ENCODE data around the gene KSR1.
A peak's percentile ranks its signal among the peaks of the same experiment; 100 is the strongest.

KSR1 gene

DNA sequence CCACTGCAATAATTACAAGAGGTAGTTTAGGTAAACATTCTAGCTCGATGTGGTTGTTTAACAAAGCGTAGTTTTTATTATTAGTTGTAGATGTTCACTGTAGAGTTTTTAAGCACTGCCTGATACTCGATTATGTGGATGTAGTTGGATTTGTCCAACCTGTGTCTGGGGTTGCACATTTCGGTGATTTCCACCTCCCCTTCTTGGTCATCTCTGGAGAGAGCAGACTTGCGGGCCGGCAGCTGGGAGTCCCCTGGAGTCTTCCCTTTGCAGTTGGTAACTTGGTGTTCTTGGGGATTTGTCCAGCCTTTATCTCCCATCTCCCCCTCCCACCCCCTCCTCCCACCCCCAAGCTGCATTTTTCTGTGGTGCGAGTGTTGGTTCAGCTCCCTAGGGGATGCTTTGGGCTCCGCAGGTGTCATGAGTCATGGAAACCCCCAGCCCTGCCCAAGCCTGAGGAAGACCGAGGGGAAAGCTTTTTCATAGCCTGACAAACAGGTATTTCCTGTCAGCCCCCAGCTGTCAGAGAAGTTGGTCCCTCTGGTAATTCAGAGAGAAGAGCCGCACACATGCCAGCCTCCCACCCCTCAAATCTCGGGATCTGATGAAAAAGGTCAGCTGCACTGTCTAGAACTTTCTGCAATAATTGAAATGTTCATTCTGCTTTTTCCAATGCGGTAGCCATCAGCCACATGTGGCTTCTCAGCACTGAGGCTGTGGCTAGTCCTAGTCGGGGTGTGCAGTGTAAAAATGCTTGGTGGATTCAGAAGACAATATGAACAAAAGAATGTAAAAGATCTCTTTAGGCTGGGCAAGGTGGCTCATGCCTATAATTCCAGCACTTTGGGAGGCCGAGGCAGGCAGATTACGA is 50.3 kb downstream of the KSR1 start:
- peak overlapping the region; percentile 36; the same call in 1 of the 2 replicates for H3K27ac ChIP-seq (ENCODE audit: low read depth, low read length)
- H3K4me3 ChIP-seq (ENCODE audit: low read depth, low read length): 0 out of 2 replicates have a peak overlapping the region, but pooled peaks have one; percentile 4
- peaks cover 8% of the 10 kb centered on the region for H3K9me3 ChIP-seq (ENCODE audit: control insufficient read depth, insufficient read depth, low read depth, low read length)
- peak overlapping the region; percentile 31 for H3K9ac ChIP-seq (ENCODE audit: low read length)
- H3K36me3 ChIP-seq (ENCODE audit: control insufficient read depth, insufficient read depth, low read length): no peaks in the 10 kb centered on the region; the same call in 1 of the 2 replicates
- H3K27me3 ChIP-seq (ENCODE audit: control insufficient read depth, insufficient read depth, low read length): no peaks in the 10 kb centered on the region
- peaks cover 38% of the 10 kb centered on the region for H3K4me1 ChIP-seq (ENCODE audit: control insufficient read depth, insufficient read depth, low read length)

- Histone ChIP-seq H3K27ac (ENCODE audit: low read depth, low read length) (no peak overlapping the region), H3K9me3 (ENCODE audit: control insufficient read depth, insufficient read depth, low read depth, low read length) (no peaks in the 10 kb centered on the region), H3K4me3 (ENCODE audit: low read depth, low read length) (no peak overlapping the region), H3K27me3 (ENCODE audit: control insufficient read depth, insufficient read depth, low read length) (no peaks in the 10 kb centered on the region), H3K4me1 (ENCODE audit: control insufficient read depth, insufficient read depth, low read length) (peaks cover 51% of the 10 kb centered on the region), H3K36me3 (ENCODE audit: control insufficient read depth, insufficient read depth, low read length) (no peaks in the 10 kb centered on the region), H3K9ac (ENCODE audit: low read length) (no peak overlapping the region)
These were observed 55.1 kb downstream of the KSR1 start for GRCh38 chr17:27511168-27511883.

GRCh38 chr17:27512031-27512430 is 55.8 kb downstream of the KSR1 start:
- Histone ChIP-seq H3K36me3 (ENCODE audit: control insufficient read depth, insufficient read depth, low read length) (no peaks in the 10 kb centered on the region), H3K27ac (ENCODE audit: low read depth, low read length) (no peak overlapping the region), H3K4me1 (ENCODE audit: control insufficient read depth, insufficient read depth, low read length) (peaks cover 46% of the 10 kb centered on the region), H3K9me3 (ENCODE audit: control insufficient read depth, insufficient read depth, low read depth, low read length) (no peaks in the 10 kb centered on the region), H3K27me3 (ENCODE audit: control insufficient read depth, insufficient read depth, low read length) (no peaks in the 10 kb centered on the region), H3K9ac (ENCODE audit: low read length) (no peak overlapping the region), H3K4me3 (ENCODE audit: low read depth, low read length) (no peak overlapping the region)

GRCh38 chr17:27512511-27513346 is 56.5 kb downstream of the KSR1 start:
- Histone ChIP-seq H3K9ac (ENCODE audit: low read length) (no peak overlapping the region), H3K27me3 (ENCODE audit: control insufficient read depth, insufficient read depth, low read length) (no peaks in the 10 kb centered on the region), H3K9me3 (ENCODE audit: control insufficient read depth, insufficient read depth, low read depth, low read length) (no peaks in the 10 kb centered on the region), H3K4me3 (ENCODE audit: low read depth, low read length) (no peak overlapping the region), H3K27ac (ENCODE audit: low read depth, low read length) (no peak overlapping the region), H3K36me3 (ENCODE audit: control insufficient read depth, insufficient read depth, low read length) (no peaks in the 10 kb centered on the region), H3K4me1 (ENCODE audit: control insufficient read depth, insufficient read depth, low read length) (peaks cover 49% of the 10 kb centered on the region)

DNA sequence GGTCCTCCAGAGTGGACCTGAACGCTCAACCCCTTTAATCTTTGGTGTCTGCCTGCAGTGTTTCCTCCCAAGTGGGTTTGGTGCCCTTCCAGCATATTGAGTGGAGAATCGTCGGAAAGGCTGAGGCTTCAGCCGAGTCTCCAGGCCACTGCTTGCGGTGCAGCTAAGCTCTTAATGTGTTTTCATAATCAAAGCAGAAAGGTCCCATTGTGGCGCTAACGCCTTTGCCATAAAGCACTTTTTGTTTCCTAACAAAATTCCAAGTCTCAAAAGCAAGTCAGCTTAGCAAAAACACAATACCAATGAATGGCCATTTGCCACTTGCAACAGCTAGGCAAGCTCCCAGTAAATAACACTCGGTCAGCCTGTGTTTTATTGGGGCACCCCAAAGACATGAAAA is 57.6 kb downstream of the KSR1 start:
- Histone ChIP-seq H3K27me3 (ENCODE audit: control insufficient read depth, insufficient read depth, low read length) (no peaks in the 10 kb centered on the region), H3K4me1 (ENCODE audit: control insufficient read depth, insufficient read depth, low read length) (peaks cover 59% of the 10 kb centered on the region), H3K4me3 (ENCODE audit: low read depth, low read length) (no peak overlapping the region), H3K9me3 (ENCODE audit: control insufficient read depth, insufficient read depth, low read depth, low read length) (no peaks in the 10 kb centered on the region), H3K9ac (ENCODE audit: low read length) (no peak overlapping the region), H3K36me3 (ENCODE audit: control insufficient read depth, insufficient read depth, low read length) (no peaks in the 10 kb centered on the region), H3K27ac (ENCODE audit: low read depth, low read length) (peak overlapping the region; percentile 49; the same call in 1 of the 2 replicates)

- H3K4me1 ChIP-seq (ENCODE audit: control insufficient read depth, insufficient read depth, low read length): peaks cover 68% of the 10 kb centered on the region
These were observed 58.6 kb downstream of the KSR1 start for GRCh38 chr17:27514595-27515413.

DNA sequence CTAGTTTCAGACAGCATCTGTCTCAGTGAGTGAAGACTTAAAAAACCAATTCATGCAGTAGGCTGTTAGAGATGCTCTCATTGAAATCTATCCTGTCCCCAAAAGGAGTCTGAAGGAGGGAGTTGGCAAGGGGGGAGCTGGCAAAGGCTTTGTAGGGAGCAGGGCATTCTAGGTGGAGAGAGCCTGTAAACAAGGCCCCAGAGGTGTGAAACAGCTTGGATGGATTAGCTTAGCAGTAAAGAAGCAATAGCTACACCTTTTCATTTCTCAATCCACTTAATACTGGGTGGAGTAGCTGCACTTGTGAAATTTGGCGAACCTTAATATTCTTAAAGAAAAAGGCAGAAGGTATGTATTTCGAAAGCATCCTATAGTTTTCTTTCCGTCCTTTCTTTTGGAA is 61.8 kb downstream of the KSR1 start:
- Histone ChIP-seq H3K4me1 (ENCODE audit: control insufficient read depth, insufficient read depth, low read length) (peaks cover 82% of the 10 kb centered on the region), H3K27ac (ENCODE audit: low read depth, low read length) (no peak overlapping the region), H3K27me3 (ENCODE audit: control insufficient read depth, insufficient read depth, low read length) (no peaks in the 10 kb centered on the region), H3K9me3 (ENCODE audit: control insufficient read depth, insufficient read depth, low read depth, low read length) (no peaks in the 10 kb centered on the region), H3K4me3 (ENCODE audit: low read depth, low read length) (no peak overlapping the region), H3K9ac (ENCODE audit: low read length) (no peak overlapping the region), H3K36me3 (ENCODE audit: control insufficient read depth, insufficient read depth, low read length) (no peaks in the 10 kb centered on the region)

More at GRCh38 chr17:27514595-27515413, 58.6 kb downstream of the KSR1 start:
- Histone ChIP-seq H3K4me3 (ENCODE audit: low read depth, low read length) (no peak overlapping the region), H3K27me3 (ENCODE audit: control insufficient read depth, insufficient read depth, low read length) (no peaks in the 10 kb centered on the region), H3K9ac (ENCODE audit: low read length) (no peak overlapping the region), H3K36me3 (ENCODE audit: control insufficient read depth, insufficient read depth, low read length) (no peaks in the 10 kb centered on the region), H3K27ac (ENCODE audit: low read depth, low read length) (no peak overlapping the region), H3K9me3 (ENCODE audit: control insufficient read depth, insufficient read depth, low read depth, low read length) (no peaks in the 10 kb centered on the region)

- H3K4me3 ChIP-seq (ENCODE audit: low read depth, low read length): no peak overlapping the region
- H3K36me3 ChIP-seq (ENCODE audit: control insufficient read depth, insufficient read depth, low read length): no peaks in the 10 kb centered on the region
These were observed 62.6 kb downstream of the KSR1 start for GRCh38 chr17:27518545-27519521.

GRCh38 chr17:27519550-27519949 is 63.3 kb downstream of the KSR1 start:
- no peak overlapping the region for H3K4me3 ChIP-seq (ENCODE audit: low read depth, low read length)
- no peaks in the 10 kb centered on the region for H3K9me3 ChIP-seq (ENCODE audit: control insufficient read depth, insufficient read depth, low read depth, low read length)
- no peak overlapping the region for H3K27ac ChIP-seq (ENCODE audit: low read depth, low read length)
- no peak overlapping the region for H3K9ac ChIP-seq (ENCODE audit: low read length)
- no peaks in the 10 kb centered on the region for H3K27me3 ChIP-seq (ENCODE audit: control insufficient read depth, insufficient read depth, low read length)
- H3K36me3 ChIP-seq (ENCODE audit: control insufficient read depth, insufficient read depth, low read length): no peaks in the 10 kb centered on the region
- peaks cover 74% of the 10 kb centered on the region for H3K4me1 ChIP-seq (ENCODE audit: control insufficient read depth, insufficient read depth, low read length)

More at GRCh38 chr17:27518545-27519521, 62.6 kb downstream of the KSR1 start:
- Histone ChIP-seq H3K9ac (ENCODE audit: low read length) (no peak overlapping the region), H3K27me3 (ENCODE audit: control insufficient read depth, insufficient read depth, low read length) (no peaks in the 10 kb centered on the region), H3K9me3 (ENCODE audit: control insufficient read depth, insufficient read depth, low read depth, low read length) (no peaks in the 10 kb centered on the region), H3K4me1 (ENCODE audit: control insufficient read depth, insufficient read depth, low read length) (peaks cover 75% of the 10 kb centered on the region), H3K27ac (ENCODE audit: low read depth, low read length) (no peak overlapping the region)

Data from HUES6 (cell line).